ENCODE data around the gene ZNF763. TPM values are rescaled to one million over a fixed set of nuclear protein-coding genes. Genes with fewer than 3 reads are reported as not detected.
A peak's percentile ranks its signal among the peaks of the same experiment; 100 is the strongest.
"Not testable (repeated sequence)": the region's sequence is repeated elsewhere in the genome, so short reads cannot be mapped to it uniquely, and the experiment has no call there.

ZNF763 gene
- total RNA-seq, 2 experiments from 2014 or later, result 2.5 to 2.9 TPM

- Mint-ChIP-seq H3K36me3 (ENCODE audit: low read depth) (peaks cover 26% of the 10 kb centered on the region), H3K27ac (peak overlapping the region; percentile 92), H3K27me3 (no peaks in the 10 kb centered on the region), H3K9me3 (no peaks in the 10 kb centered on the region), H3K4me1 (ENCODE audit: low read depth) (peaks cover 25% of the 10 kb centered on the region), H3K4me3 (peak overlapping the region; percentile 88)
- POLR2A ChIA-PET, result interaction anchor here (0.6 to 3.7 kb wide), 6 partner anchors 22 to 346 kb away, joined by 3 to 65 read pairs (median 7); partner anchors contain the start of genes ZNF563, ZNF700 and ZNF763
- H3K27ac ChIP-seq (ENCODE audit: low read depth in 1 of 2, low read length in 2 of 2), result no peak overlapping the region
- DNase-seq, result peak in 1 of 14 experiments; percentile 26
- peaks cover 0 to 2% of the 10 kb centered on the region in 2 experiments for H3K27me3 ChIP-seq (ENCODE audit: control insufficient read depth in 1 of 2, insufficient read depth in 2 of 2, low read length in 2 of 2)
- no peak overlapping the region for H3K4me3 ChIP-seq (ENCODE audit: low read length)
- H3K4me1 ChIP-seq (ENCODE audit: insufficient read depth, low read length), result peaks cover 21% of the 10 kb centered on the region
- no peaks in the 10 kb centered on the region for H3K36me3 ChIP-seq (ENCODE audit: insufficient read depth, low read length)
- TF ChIP-seq, protein P1, sequence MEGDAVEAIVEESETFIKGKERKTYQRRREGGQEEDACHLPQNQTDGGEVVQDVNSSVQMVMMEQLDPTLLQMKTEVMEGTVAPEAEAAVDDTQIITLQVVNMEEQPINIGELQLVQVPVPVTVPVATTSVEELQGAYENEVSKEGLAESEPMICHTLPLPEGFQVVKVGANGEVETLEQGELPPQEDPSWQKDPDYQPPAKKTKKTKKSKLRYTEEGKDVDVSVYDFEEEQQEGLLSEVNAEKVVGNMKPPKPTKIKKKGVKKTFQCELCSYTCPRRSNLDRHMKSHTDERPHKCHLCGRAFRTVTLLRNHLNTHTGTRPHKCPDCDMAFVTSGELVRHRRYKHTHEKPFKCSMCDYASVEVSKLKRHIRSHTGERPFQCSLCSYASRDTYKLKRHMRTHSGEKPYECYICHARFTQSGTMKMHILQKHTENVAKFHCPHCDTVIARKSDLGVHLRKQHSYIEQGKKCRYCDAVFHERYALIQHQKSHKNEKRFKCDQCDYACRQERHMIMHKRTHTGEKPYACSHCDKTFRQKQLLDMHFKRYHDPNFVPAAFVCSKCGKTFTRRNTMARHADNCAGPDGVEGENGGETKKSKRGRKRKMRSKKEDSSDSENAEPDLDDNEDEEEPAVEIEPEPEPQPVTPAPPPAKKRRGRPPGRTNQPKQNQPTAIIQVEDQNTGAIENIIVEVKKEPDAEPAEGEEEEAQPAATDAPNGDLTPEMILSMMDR (IDR thresholded peaks at IDR 0.05), result no peak
- no peak for ATAC-seq (ENCODE audit: poor library complexity)
- H3K9me3 ChIP-seq (ENCODE audit: control insufficient read depth in 1 of 2, insufficient read depth in 1 of 2, low read length in 2 of 2), result peaks cover 12 to 17% of the 10 kb centered on the region in 2 experiments
- intact Hi-C loops (cut with DNase I, micrococcal nuclease), result loop anchor here in 1 of 2 experiments (1.0 to 5.0 kb wide), 2 partner anchors 105 to 174 kb away; partner anchors contain the start of gene ZNF440
- CTCF ChIA-PET, result interaction anchor here (0.7 to 7.2 kb wide), 4 partner anchors 23 to 154 kb away, joined by 4 to 79 read pairs (median 43); partner anchors contain the start of genes ZNF20, ZNF700 and ZNF763
Observed at GRCh38 chr19:11986754-11987153, 21.9 kb downstream of the ZNF763 start.

DNA sequence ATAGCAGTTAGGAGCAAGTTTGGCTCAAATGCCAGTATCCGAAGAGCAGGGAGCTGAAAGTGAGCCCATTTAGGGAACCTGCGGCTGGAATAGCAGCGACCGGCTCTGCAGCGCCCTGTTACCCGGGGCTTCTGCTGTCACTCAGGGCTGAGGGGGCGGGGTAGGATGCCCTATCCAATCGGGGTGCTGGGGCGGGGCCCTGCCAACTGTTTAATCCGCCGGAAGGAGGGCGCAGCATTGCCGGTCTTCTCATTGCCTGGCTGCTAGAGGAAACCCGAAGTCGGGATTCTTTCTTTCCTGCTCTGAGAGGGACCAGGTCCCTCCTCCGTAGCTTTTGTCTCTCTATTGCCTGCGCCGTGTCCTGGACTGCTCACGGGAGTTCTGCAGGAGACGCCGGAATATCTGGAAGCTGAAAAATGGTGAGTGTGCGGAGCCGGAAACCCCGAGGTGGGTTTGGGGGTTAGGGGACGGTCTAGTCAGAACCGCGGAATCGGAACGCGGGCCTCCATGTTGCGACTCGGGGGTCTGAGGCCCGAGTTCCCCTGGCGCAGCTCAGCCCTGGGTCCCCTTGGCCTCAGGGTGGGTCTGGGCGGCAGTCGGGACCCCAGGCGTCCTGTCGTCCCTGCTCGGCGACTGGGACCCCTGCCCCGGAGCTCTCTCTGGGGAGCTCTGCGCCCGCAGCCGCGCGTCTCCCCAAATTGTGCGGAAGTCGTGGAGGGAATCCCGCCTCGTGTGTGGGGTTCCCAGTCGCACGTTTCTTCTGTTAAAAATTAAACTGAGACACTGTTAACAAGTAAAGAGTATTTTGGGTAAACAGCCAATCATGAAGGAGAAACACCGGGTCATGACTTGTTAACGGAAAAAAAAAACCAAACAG is 22.8 kb downstream of the ZNF763 start:
- H3K27me3 ChIP-seq (ENCODE audit: control insufficient read depth in 1 of 2, insufficient read depth in 2 of 2, low read length in 2 of 2), result peaks cover 0 to 2% of the 10 kb centered on the region in 2 experiments
- no peaks in the 10 kb centered on the region for H3K27me3 Mint-ChIP-seq
- peak overlapping the region; percentile 88 for H3K4me3 Mint-ChIP-seq
- no peaks in the 10 kb centered on the region for H3K36me3 ChIP-seq (ENCODE audit: insufficient read depth, low read length)
- H3K4me1 Mint-ChIP-seq (ENCODE audit: low read depth), result peaks cover 34% of the 10 kb centered on the region
- peaks cover 22% of the 10 kb centered on the region for H3K36me3 Mint-ChIP-seq (ENCODE audit: low read depth)
- ATAC-seq (ENCODE audit: poor library complexity) (peak; percentile 91), DNase-seq (peak; percentile 82 to 95 (median 90))
- peak overlapping the region; percentile 86 to 91 for H3K27ac ChIP-seq (ENCODE audit: low read depth in 1 of 2, low read length in 2 of 2)
- TF ChIP-seq, protein P1 (IDR thresholded peaks at IDR 0.05), result no peak
- POLR2A ChIA-PET, result interaction anchor here (0.6 to 3.7 kb wide), 16 partner anchors 18 to 903 kb away, joined by 3 to 65 read pairs (median 4); partner anchors contain the start of genes ODAD3, PRKCSH, ZNF136 and ZNF433
- peaks cover 21% of the 10 kb centered on the region for H3K4me1 ChIP-seq (ENCODE audit: insufficient read depth, low read length)
- intact Hi-C loops (cut with DNase I, micrococcal nuclease), result loop anchor here (1.0 to 5.0 kb wide), 6 partner anchors 23 to 190 kb away; partner anchors contain the start of genes ZNF440 (in 1 of the 2) and ZNF491 (in 1 of the 2)
- no peaks in the 10 kb centered on the region for H3K9me3 Mint-ChIP-seq
- peak overlapping the region; percentile 92 for H3K27ac Mint-ChIP-seq
- peak overlapping the region; percentile 100 for H3K4me3 ChIP-seq (ENCODE audit: low read length)
- peaks cover 3 to 15% of the 10 kb centered on the region in 2 experiments for H3K9me3 ChIP-seq (ENCODE audit: control insufficient read depth in 1 of 2, insufficient read depth in 1 of 2, low read length in 2 of 2)
- CTCF ChIA-PET, result interaction anchor here (0.6 to 7.2 kb wide), 19 partner anchors 13 to 770 kb away, joined by 3 to 79 read pairs (median 5); partner anchors contain the start of genes ELOF1, ZNF20, ZNF491 and ZNF563

DNA sequence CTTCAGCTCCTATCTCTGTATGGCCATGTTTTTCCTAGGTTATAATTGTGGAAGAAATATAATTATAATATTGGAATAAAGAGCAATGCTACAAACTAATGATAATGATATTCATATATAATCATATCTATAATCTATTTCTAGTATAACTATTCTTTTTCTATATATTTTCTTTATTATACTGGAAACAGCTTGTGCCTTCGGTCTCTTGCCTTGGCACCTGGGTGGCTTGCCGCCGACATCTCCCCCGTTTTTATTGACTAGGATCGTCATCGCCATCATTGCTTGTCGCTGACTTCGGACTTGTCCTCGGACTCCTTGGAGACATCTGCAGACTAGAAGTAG is 24.2 kb downstream of the ZNF763 start:
- no peaks in the 10 kb centered on the region for H3K9me3 Mint-ChIP-seq
- peak overlapping the region; percentile 92 for H3K27ac Mint-ChIP-seq
- ChIA-PET CTCF (interaction anchor here (0.6 to 7.2 kb wide), 18 partner anchors 21 to 1109 kb away, joined by 3 to 79 read pairs (median 4); partner anchors contain the start of genes ELOF1, ZNF20, ZNF491 and ZNF563), POLR2A (interaction anchor here (1.1 to 3.7 kb wide), 7 partner anchors 25 to 506 kb away, joined by 3 to 65 read pairs (median 10); partner anchors contain the start of genes ZNF433, ZNF491, ZNF563 and ZNF700)
- peak overlapping the region; percentile 88 for H3K4me3 Mint-ChIP-seq
- no peaks in the 10 kb centered on the region for H3K27me3 Mint-ChIP-seq
- Histone ChIP-seq H3K36me3 (ENCODE audit: insufficient read depth, low read length) (no peaks in the 10 kb centered on the region), H3K27me3 (ENCODE audit: control insufficient read depth in 1 of 2, insufficient read depth in 2 of 2, low read length in 2 of 2) (peaks cover 0 to 2% of the 10 kb centered on the region in 2 experiments), H3K4me1 (ENCODE audit: insufficient read depth, low read length) (peaks cover 21% of the 10 kb centered on the region), H3K27ac (ENCODE audit: low read depth in 1 of 2, low read length in 2 of 2) (peak overlapping the region; percentile 86 to 91), H3K4me3 (ENCODE audit: low read length) (peak overlapping the region; percentile 100), H3K9me3 (ENCODE audit: control insufficient read depth in 1 of 2, insufficient read depth in 1 of 2, low read length in 2 of 2) (peaks cover 0 to 7% of the 10 kb centered on the region in 2 experiments)
- TF ChIP-seq, protein P1 (IDR thresholded peaks at IDR 0.05), result peak; percentile 41
- intact Hi-C loops (cut with DNase I, micrococcal nuclease), result loop anchor here (1.0 to 5.0 kb wide), 4 partner anchors 25 to 177 kb away; partner anchors contain the start of gene ZNF440 (in 1 of the 2)
- peaks cover 22% of the 10 kb centered on the region for H3K36me3 Mint-ChIP-seq (ENCODE audit: low read depth)
- ATAC-seq (ENCODE audit: poor library complexity) (no peak), DNase-seq (no peak)
- peaks cover 38% of the 10 kb centered on the region for H3K4me1 Mint-ChIP-seq (ENCODE audit: low read depth)

DNA sequence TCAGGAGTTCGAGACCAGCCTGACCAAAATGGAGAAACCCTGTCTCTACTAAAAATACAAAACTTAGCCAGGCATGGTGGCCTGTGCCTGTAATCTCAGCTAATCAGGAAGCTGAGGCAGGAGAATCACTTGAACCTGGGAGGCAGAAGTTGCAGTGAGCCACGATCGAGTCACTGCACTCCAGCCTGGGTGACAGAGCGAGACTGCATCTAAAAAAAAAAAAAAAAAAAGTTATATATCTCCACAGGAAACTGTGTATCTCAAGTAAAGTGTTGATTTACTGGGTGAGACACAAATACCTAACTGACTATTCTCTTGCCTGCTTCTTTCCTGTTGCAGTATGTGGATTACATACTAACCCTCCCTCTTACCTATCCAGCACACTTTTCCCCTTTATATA is 27.1 kb downstream of the ZNF763 start:
- ATAC-seq (ENCODE audit: poor library complexity); H3K27ac ChIP-seq (ENCODE audit: low read depth in 1 of 2, low read length in 2 of 2); H3K36me3 ChIP-seq (ENCODE audit: insufficient read depth, low read length); H3K9me3 ChIP-seq (ENCODE audit: control insufficient read depth in 1 of 2, insufficient read depth in 1 of 2, low read length in 2 of 2); DNase-seq; H3K27me3 Mint-ChIP-seq; H3K4me3 Mint-ChIP-seq; POLR2A ChIA-PET; H3K4me3 ChIP-seq (ENCODE audit: low read length); H3K9me3 Mint-ChIP-seq; H3K27me3 ChIP-seq (ENCODE audit: control insufficient read depth in 1 of 2, insufficient read depth in 2 of 2, low read length in 2 of 2): not testable (repeated sequence)
- peak overlapping the region; percentile 10 for H3K27ac Mint-ChIP-seq
- H3K36me3 Mint-ChIP-seq (ENCODE audit: low read depth), result peaks cover 29% of the 10 kb centered on the region
- H3K4me1 ChIP-seq (ENCODE audit: insufficient read depth, low read length), result peaks cover 18% of the 10 kb centered on the region
- CTCF ChIA-PET, result interaction anchor here (0.8 to 7.2 kb wide), 2 partner anchors 12 to 69 kb away, joined by 3 to 79 read pairs; partner anchors contain the start of gene ZNF700
- intact Hi-C loops (cut with DNase I, micrococcal nuclease), result loop anchor here in 1 of 2 experiments (2.0 kb wide), 1 partner anchor 149 kb away; the partner anchor contains the start of gene ZNF20
- peaks cover 48% of the 10 kb centered on the region for H3K4me1 Mint-ChIP-seq (ENCODE audit: low read depth)
